Stimulated activated CD4-positive, alpha-beta T cell treated with anti-CD3 and anti-CD28 coated beads, TNF-alpha, amount 100 ng/mL, for 48 hours (primary cell): ENCODE results near the gene AMPD3.

ENCODE experiments used
- DNase-seq, 3 donors: peaks; one replicate each; pipeline ENCODE4 v3.0.0-alpha.2; 2020; ENCODE audit warnings: low read depth in 3 of 3

Gene AMPD3

GRCh38 chr11:10488934-10489691 lies 34.0 kb downstream of the AMPD3 start:
- DNase-seq, result no peak

- no peak for DNase-seq
Observed at GRCh38 chr11:10490032-10490397, 35.0 kb downstream of the AMPD3 start.

GRCh38 chr11:10490398-10491241 lies 35.6 kb downstream of the AMPD3 start:
- no peak for DNase-seq

GRCh38 chr11:10492084-10492483 lies 37.0 kb downstream of the AMPD3 start:
- no peak for DNase-seq

GRCh38 chr11:10493041-10493663 lies 38.1 kb downstream of the AMPD3 start:
- DNase-seq, result no peak

- DNase-seq, result no peak
Observed at GRCh38 chr11:10494636-10495463, 39.8 kb downstream of the AMPD3 start.

- no peak for DNase-seq
Observed at GRCh38 chr11:10495464-10495786, 40.4 kb downstream of the AMPD3 start.

- DNase-seq, result no peak
Observed at GRCh38 chr11:10496296-10496936, 41.4 kb downstream of the AMPD3 start.

GRCh38 chr11:10497371-10498021 lies 42.4 kb downstream of the AMPD3 start:
- no peak for DNase-seq

- DNase-seq, result no peak
Observed at GRCh38 chr11:10498022-10498400, 42.9 kb downstream of the AMPD3 start.

- no peak for DNase-seq
Observed at GRCh38 chr11:10498426-10499250, 43.6 kb downstream of the AMPD3 start.

GRCh38 chr11:10499452-10499851 lies 44.4 kb downstream of the AMPD3 start:
- DNase-seq, result no peak

GRCh38 chr11:10499874-10500601 lies 45.0 kb downstream of the AMPD3 start:
- DNase-seq, result no peak

- no peak for DNase-seq
Observed at GRCh38 chr11:10500757-10501684, 46.0 kb downstream of the AMPD3 start.

- no peak for DNase-seq
Observed at GRCh38 chr11:10502065-10502680, 47.1 kb downstream of the AMPD3 start.

- DNase-seq, result no peak
Observed at GRCh38 chr11:10502770-10503169, 47.7 kb downstream of the AMPD3 start.

- DNase-seq, result no peak
Observed at GRCh38 chr11:10503221-10503620, 48.2 kb downstream of the AMPD3 start.
